Fibroblast of skin of back (primary cell): ENCODE results near the gene FRS2. TPM values are rescaled to one million over a fixed set of nuclear protein-coding genes. Genes with fewer than 3 reads are reported as not detected.
"Not testable (repeated sequence)": the region's sequence is repeated elsewhere in the genome, so short reads cannot be mapped to it uniquely, and the experiment has no call there.

Experiments
- DNase-seq: peaks from one replicate; pipeline ENCODE4 v3.0.0-alpha.2; 2013
- polyA plus RNA-seq, 2 experiments: library from polyadenylated mRNA; unstranded; fragments of 120-200 nt; gene quantifications; one replicate each; pipeline ENCODE4 v1.2.1, GENCODE V29; 2013; ENCODE audit not compliant: insufficient read length in 2 of 2

Gene FRS2, protein sequence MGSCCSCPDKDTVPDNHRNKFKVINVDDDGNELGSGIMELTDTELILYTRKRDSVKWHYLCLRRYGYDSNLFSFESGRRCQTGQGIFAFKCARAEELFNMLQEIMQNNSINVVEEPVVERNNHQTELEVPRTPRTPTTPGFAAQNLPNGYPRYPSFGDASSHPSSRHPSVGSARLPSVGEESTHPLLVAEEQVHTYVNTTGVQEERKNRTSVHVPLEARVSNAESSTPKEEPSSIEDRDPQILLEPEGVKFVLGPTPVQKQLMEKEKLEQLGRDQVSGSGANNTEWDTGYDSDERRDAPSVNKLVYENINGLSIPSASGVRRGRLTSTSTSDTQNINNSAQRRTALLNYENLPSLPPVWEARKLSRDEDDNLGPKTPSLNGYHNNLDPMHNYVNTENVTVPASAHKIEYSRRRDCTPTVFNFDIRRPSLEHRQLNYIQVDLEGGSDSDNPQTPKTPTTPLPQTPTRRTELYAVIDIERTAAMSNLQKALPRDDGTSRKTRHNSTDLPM
- 16.3 TPM for polyA plus RNA-seq (2013, experiment 1 of 2; ENCODE audit: insufficient read length)
- 18.9 TPM for polyA plus RNA-seq (2013, experiment 2 of 2; ENCODE audit: insufficient read length)

DNA sequence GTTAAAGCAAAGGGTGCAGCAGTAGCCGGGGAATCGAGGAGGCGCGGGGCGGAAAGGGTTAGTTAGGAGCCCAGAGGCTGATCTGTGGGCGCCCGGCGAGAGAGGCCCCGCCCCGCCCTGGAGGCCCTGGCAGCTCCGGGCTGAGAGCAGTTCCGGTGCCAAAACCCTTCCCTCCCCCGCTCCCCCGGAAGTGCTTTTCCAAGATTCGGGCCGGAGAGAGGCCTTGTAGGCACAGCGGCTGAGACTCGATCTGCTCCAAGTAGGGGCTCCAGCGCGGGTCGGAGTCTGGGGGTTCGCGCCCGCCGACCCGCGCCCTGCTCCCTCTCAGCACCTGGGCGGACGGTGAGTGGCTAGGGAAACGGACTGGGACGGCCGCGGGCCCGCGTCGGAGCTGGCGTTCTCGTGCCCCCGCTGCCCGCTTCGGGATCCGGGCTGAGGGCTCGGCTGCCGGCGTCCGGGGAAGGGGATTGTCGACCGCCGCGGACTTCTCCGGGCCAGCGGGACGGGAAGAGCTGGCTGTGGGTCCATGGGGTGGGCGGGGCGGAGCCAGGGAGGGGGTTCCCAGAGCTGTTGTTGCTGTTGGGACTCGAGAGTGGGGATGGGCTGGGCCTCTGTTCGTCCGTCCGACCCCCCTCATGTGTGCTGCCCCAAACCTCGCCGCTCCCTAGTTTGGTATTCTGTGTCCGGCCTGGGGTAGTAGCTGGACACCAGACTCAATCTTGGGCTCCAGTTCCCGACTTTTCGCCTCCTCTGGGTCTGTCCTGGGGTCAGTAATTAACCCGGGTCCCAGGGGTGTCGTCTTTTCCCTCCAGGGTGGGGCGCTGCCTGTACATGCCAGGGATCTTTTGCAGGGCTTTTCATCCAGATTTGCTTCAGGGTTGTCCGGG lies at the start of gene FRS2:
Gene FRS2 (plus strand): TSS at position 200 of the 887 bp plus-strand sequence. CDS start 98,643 bp downstream, outside the sequence.
- DNase-seq, result peak; percentile 93

DNA sequence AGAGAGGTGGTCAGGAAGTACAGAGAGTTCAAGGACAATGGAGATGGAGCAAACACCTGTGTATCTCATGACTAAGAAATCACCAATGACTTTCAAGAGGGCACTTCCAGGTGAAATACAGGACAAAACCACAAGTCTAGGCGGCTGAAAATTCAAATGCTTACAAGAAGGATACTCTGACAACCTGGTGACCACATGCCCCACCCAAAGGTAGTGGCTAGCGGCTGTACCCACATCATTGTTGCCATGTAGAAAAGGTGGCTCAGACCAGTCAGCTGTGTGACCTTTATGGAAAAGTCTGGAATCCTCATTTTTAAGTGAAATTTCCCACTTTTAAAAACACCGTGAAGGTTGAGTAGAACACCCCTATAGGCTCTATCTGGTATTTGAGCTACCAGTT lies 48.6 kb upstream of the FRS2 start:
- no peak for DNase-seq

DNA sequence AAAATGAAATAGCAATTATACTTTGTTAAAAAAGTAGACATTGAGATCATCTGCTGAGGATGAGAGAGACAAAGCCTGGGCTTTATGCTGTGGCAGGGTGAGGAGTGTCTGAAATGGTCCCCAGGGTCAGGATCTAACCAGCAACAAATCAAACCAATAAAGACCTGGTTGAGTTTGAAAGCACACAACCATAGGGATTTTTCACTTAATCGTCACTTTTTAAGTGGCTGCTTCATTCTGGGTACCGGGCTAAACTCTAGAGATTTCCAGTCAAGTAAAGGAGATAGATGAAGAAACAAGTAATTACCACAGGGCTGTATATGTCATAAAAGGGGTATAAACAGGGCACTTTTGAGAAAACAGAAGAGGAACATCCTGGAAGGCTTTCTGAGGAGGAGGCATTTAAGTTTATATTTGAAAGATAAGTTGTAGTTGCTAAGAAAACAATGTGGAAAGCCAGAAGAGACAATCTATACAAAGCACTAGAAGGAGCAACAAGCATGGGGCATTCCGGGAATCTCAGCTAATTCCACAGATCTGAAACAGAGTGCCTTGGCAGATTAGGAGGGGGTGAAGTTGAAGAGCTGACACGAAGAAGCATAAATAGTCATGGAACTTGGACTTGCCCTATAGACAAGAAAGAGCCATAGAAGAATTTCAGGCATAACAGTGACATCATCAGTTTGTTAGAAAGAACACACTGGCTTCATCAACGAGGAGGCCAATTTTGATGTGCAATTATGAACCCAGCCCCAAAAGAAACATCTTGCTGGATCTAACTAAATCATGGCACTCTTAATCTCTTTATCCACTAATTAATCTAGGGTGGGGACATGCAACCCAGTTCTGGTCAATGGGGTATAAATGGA lies 46.9 kb upstream of the FRS2 start:
- peak; percentile 53 for DNase-seq

DNA sequence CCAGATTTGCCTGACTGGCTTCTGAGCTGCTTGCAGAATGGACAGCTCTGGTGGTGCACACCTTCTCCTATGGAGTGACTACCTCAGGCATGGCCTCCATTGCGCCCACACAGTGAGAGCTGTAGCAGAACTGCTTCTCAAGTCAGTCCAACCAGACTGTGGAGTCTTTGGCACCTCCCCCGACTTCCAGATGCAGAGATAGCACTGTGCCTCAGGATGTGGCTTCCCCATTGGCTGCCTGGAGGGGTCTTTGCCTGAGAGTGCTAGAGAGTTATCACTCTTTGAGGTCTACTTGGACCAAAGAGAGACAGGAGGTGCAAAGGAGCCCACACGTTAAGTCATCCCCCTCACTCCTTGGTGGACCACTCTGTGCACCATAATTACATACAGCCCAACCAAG lies 44.8 kb upstream of the FRS2 start:
- DNase-seq, result no peak

DNA sequence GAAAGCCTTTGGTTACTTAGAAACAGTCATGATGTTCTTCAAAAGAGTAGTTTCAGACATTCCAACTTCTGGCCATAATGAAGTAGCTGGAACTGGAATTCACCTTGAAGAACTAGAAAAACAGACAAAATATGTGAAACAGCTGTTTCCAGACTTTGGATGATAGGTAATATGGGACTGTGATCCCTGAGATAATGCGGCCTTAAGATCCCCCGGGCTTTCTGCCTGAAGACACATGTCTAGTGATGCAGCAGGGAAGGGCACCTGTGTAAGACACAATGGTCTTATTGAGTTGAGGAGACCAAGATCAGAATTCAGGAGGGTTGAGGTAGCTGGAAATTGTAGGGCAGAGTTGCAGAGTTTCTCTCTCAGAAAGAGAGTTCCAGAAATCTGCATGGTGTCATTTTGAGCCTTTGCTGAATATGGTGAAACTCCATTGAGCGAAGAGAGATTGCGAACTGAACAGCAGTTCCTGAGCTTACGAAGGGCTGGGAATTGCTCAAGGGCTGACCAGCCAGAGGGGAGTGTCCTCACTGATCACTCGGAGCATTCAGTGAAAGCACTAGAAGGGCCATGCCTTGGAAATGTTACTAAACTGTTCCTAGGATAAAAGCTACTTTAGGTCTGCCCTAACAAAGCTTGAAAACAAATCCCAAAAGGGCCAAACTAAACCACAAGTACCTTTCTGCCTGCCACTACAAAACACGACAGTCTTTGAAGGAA lies 41.7 kb upstream of the FRS2 start:
- no peak for DNase-seq

DNA sequence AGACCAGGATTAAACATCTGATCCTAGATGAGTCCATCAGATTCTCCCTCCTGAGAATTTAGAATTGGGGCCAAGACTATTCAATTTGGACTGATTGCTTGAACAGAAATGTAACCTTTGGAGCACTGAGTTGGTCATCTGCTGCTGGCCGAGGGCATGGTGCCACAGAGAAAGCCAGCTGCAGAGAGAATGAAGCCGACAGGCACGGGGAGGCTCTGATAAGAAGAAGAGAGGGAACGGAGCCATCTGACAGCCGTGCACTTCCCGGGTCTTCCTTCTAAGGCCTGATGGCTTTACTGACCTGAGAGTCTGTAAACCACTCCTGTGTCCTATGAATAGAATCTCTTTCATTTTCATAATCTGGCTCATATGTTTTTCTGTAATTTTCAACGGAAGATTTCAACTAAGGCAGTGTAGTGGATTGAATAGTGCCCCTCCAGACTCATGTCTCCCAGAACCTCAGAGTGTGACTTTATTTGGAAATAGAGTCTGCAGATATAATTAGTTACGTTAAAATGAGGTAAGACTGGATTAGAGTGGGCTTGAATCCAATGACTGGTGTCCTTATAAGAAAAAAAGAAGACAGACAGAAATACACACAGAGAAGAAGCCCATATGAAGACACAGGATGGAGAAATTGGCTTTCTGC lies 39.1 kb upstream of the FRS2 start:
- DNase-seq, result no peak

DNA sequence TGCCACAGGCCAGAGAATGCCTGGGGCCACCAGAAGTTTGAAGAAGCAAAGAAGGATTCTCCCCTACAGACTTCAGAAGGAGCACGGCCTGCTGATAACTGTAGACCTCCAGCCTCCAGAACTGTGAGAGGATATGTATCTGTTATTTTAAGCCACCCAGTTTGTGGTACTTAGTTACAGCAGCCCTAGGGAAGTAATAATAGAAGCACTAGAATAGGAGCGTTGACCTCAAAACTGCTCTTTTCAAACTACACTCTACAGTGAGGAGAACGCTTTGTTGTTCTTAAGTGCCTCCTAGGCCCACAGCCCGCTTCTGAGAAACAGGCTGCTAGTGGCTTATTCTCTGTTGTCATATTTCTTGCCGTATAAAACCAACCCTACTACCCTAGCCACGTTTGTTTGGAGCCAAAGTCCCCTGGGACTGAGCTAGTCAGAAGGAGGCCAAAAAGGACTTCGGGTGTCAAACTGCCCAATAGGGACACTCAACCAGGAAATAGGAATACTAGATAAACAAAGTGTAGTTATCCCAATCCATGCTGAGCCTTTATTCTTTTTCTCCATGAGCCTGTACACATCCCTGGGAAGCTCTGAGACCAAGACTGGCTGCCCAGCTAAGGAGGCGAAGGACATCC lies 38.5 kb upstream of the FRS2 start:
- DNase-seq, result no peak

DNA sequence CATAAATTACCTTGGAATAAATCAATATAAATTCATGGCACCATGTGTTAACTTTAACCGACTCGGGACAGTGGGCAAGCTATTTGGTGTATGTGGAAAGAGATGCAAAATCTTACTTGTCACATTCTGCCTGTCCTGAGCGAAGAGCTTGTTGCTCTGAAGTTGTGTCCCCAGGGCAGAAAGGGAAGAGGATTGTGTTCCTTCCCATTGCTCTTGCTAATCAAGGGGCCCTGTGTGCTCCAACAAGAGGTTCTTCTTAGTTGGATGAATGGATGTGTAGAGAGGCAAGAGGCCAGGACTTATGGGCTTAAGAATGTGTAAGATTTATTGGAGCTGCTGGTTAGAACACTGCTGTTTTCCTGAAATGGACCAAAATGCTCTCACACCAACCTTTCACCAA lies 36.5 kb upstream of the FRS2 start:
- no peak for DNase-seq

DNA sequence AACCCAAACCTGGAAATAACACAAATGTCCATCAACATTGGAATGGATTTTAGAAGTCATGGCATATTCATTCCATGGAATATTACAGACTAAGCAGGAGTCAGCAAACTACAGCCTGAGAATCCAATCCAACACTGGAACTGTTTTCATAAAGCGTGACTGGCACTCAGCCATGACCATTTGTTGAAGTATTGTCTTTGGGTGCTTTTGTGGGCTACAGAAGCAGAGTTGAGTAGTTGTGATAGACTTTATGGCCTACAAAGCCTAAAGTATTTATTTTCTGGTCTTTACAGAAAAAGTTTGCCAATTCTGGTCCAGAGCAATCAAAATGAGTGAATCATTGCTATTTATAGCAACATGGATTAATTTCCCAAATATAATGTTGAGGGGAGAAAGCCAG lies 34.5 kb upstream of the FRS2 start:
- DNase-seq, result peak; percentile 24

DNA sequence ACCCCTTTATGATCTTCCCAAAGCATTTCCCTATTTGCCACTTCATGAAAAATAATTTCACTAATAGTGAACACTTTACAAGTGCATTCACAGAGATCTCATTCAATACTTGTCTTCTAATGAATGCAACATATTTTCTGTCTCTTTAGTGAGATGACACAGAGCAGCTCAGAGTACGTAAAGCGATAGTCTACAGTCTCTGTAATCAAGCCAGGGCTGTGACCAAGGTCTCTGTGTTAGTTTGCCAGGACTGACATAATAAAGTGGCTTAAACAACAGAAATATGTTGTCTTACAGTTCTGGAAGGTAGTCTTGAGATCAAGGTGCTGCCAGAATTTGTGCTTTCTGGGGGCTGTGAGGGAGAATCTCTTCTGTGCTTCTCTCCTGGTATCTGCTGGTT lies 33.1 kb upstream of the FRS2 start:
- no peak for DNase-seq

DNA sequence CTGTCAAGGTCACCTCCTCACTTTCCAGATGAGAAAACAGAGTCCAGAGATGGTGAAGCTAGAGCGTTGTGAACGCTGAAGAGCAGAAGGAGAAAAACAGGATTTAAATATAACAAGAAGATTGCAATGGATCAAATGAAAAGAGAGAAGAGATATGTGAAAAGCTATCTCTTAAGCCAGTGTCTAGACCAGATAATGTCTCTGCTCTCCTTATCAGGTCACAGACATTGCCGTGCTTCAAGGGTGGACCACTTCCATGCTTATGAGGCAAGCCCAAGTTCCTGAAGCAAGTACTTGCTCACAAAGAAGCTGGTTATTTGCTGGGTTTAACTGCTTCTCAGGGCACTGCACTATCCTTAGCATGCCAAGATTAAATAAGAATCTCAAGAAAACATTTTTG lies 31.6 kb upstream of the FRS2 start:
- no peak for DNase-seq

DNA sequence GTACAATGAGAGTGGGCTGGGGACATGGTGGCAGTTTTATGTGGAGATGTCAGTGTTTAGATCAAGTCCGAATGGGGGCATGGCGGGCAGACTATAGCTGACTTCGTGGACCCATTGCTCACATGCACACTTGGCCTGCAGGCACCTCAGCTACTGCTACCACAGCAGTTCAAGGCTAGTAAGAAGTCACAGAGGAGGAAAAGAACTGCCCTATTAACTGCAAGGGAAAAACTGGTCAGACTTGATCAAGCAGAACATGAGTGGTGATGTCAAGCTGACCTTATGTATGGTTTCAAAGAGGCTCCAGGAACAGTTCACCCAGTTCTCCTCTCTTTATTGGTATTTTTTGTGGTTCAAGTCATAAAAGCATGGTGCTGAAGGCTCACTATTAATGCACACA lies 30.2 kb upstream of the FRS2 start:
- no peak for DNase-seq

DNA sequence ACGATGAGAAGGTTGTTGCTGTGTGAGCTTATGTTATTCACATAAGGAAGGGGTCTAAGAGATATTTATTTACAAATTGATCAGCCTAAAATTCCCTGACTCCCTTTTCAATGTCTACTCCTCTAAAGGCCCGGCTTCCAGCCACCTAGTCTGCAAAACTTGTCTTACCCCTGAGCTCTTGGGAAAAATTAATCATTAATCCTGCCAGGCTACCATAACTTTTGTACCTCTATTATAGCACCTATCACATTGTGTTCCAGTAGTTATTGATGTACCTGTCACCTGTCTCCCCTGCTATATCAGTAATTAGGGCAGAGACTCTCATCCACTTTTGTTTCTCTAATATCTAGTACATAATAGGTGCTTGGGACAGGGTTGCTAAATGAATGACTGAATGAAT lies 29.3 kb upstream of the FRS2 start:
- DNase-seq, result no peak

DNA sequence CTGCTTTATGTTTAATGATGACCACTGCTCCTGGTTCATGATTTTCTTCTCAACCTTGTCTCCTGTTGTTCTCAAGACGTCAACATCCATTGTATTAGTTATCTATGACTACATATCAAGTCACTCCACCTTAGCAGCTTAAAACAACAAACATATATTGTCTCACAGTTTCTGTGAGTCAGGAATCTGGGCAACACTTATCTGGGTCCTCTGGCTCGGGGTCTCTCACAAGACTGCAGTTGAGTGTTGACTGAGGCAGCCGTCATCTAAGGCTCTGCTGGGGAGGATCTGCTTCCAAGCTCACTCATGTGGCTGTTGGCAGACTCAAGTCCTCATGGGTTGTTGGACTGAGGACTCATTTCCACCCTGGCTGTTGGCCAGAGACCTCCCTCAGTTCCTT lies 27.3 kb upstream of the FRS2 start:
- peak; percentile 20 for DNase-seq

DNA sequence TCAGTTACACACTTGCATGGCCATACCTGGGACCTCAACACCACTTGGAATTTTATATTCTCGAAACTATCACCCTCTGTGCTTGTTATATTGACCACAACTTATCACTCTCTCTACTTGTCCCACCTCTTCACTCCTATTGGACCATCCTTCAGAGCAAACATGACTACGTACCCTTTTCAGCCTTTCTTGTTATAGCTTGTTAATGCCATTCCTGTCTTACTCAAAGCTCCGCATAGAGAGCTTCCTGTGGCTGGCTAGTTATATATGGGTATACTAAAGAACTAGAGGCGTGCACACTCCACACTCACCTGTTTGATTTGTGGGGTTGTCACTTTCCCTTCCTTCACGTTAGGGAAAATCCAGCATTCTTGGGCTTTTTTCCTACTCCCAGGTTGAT lies 26.3 kb upstream of the FRS2 start:
- no peak for DNase-seq

DNA sequence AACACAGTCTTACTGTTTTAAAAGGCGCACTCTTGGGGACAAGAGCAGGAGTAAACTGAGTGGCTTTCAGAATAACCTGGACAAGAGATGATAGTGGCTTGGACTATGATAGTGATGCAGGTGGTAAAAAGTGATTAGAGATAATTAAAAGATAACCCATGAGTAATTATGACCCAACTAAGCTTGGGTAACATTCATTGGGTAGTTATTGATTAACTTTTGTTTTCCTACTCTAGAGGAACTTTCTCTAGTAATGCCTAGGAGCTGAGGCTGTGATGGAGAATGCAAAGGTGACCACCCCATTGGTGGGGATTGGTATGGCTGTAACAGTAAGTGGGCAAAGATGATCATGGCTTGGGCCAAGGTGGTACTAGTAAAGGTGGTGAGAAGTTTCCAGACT lies 22.3 kb upstream of the FRS2 start:
- DNase-seq, result no peak

DNA sequence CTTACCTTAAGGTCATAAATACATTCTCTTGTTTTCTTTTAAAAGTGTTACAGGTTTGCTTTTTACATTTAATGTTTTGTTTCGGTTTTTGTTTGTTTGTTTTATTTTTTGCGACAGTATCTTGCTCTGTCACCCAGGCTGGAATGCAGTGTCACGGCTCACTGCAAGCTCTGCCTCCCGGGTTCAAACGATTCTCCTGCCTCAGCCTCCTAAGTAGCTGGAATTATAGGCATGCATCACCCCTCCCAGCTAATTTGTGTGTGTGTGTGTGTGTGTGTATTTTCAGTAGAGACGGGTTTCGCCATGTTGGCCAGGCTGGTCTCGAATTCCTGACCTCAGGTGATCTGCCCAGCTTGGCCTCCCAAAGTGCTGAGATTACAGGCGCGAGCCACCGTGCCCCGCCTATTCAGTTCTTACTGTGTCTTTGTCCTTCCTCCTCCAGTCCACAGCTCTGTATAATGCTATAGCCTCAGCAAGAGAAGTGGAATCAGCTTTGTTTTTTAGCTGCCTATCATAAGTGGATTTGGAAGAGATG lies 17.5 kb upstream of the FRS2 start:
- DNase-seq, result not testable (repeated sequence)

DNA sequence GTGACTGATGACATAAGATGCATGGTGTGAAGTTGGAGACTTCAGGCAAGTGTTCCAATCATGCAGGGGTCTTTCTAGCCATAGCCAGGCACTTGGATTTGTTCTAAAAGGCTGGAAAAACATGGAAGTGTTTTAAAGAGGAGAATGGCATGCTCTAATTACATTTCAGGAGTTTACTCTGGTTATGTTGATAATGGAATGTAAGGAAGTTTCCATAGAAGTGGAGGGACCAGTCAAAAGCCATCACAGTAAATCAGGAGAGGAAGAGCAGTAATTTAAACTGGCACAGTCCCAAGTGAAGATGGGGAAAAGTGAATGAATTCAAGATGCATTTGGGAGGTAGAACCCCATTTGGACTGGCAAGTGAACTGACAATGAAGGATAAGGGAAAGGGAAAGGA lies 13.9 kb upstream of the FRS2 start:
- DNase-seq, result no peak

DNA sequence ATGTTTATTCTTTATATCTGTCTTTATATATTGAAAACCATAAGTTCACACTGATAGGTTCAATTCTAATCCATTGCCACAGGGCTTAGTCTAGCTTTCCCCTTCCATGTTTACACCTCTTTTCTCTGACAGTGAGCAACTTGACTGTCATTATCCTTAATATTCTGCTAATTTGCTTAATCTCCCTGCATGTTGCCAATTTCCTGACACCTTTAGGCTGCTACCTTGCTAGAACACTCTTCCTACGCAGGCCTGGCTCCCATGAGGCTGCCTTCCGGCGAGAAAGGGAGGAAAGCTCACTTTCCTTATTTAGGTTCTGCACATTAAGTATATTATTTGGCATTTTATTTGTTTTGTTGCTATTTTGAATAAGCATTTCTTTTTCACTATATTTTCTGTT lies 12.8 kb upstream of the FRS2 start:
- no peak for DNase-seq

DNA sequence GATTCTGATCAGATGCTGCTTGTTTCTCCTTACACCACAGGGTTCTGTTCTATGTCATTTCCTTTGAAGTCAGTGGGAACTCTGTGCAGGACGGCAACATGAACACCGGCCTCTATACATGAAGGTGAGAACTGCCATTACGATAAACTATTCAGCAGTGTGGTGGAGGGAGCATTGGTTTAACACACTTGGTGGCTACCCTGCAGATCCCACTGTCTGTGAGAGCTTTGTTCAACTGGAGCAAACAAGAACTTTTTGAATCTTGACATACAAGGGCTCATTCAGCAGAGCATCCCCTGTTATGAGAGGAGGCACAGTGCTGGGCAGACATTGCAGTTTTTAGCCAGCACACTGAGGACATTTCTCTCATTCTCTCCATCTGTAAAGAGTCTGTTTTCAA lies 10.7 kb upstream of the FRS2 start:
- DNase-seq, result no peak
